ENCODE measurements around the gene ABHD2.

Gene ABHD2

GRCh38 chr15:89114990-89115389 lies 26.7 kb downstream of the ABHD2 start:
- no peak overlapping the region for H3K4me3 ChIP-seq
- TF ChIP-seq, protein P1, sequence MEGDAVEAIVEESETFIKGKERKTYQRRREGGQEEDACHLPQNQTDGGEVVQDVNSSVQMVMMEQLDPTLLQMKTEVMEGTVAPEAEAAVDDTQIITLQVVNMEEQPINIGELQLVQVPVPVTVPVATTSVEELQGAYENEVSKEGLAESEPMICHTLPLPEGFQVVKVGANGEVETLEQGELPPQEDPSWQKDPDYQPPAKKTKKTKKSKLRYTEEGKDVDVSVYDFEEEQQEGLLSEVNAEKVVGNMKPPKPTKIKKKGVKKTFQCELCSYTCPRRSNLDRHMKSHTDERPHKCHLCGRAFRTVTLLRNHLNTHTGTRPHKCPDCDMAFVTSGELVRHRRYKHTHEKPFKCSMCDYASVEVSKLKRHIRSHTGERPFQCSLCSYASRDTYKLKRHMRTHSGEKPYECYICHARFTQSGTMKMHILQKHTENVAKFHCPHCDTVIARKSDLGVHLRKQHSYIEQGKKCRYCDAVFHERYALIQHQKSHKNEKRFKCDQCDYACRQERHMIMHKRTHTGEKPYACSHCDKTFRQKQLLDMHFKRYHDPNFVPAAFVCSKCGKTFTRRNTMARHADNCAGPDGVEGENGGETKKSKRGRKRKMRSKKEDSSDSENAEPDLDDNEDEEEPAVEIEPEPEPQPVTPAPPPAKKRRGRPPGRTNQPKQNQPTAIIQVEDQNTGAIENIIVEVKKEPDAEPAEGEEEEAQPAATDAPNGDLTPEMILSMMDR (IDR thresholded peaks at IDR 0.05): no peak
- no peaks in the 10 kb centered on the region for H3K27me3 ChIP-seq
- H3K4me1 ChIP-seq: peaks cover 7 to 94% (median 80%) of the 10 kb centered on the region in 4 donors
- DNase-seq: peak; percentile 73 to 76
- intact Hi-C loops (cut with DNase I; ENCODE audit: low total_unique reads): no loop called here
- H3K9me3 ChIP-seq: no peaks in the 10 kb centered on the region
- peaks cover 7 to 22% (median 17%) of the 10 kb centered on the region in 3 donors for H3K36me3 ChIP-seq
- H3K27ac ChIP-seq: peak overlapping the region; percentile 83 to 98

- Histone ChIP-seq H3K27ac (peak overlapping the region; percentile 83 to 98), H3K4me3 (no peak overlapping the region), H3K36me3 (peaks cover 7 to 22% (median 17%) of the 10 kb centered on the region in 3 donors), H3K4me1 (peaks cover 7 to 100% (median 85%) of the 10 kb centered on the region in 4 donors), H3K9me3 (no peaks in the 10 kb centered on the region), H3K27me3 (no peaks in the 10 kb centered on the region)
- TF ChIP-seq, protein P1 (IDR thresholded peaks at IDR 0.05): no peak
- intact Hi-C loops (cut with DNase I; ENCODE audit: low total_unique reads): no loop called here
- DNase-seq: peak in 1 of 2 donors; percentile 62
Measured at GRCh38 chr15:89115547-89115946, 27.3 kb downstream of the ABHD2 start.

GRCh38 chr15:89116404-89116803 lies 28.1 kb downstream of the ABHD2 start:
- DNase-seq: no peak
- Histone ChIP-seq H3K9me3 (no peaks in the 10 kb centered on the region), H3K27me3 (no peaks in the 10 kb centered on the region), H3K36me3 (peaks cover 7 to 22% (median 17%) of the 10 kb centered on the region in 3 donors), H3K4me1 (peaks cover 7 to 100% (median 92%) of the 10 kb centered on the region in 4 donors), H3K27ac (peak overlapping the region; percentile 83 to 98), H3K4me3 (no peak overlapping the region)
- intact Hi-C loops (cut with DNase I; ENCODE audit: low total_unique reads): no loop called here
- TF ChIP-seq, protein P1 (IDR thresholded peaks at IDR 0.05): no peak

GRCh38 chr15:89117790-89118189 lies 29.5 kb downstream of the ABHD2 start:
- Histone ChIP-seq H3K36me3 (peaks cover 13 to 28% (median 24%) of the 10 kb centered on the region in 3 donors), H3K27me3 (no peaks in the 10 kb centered on the region), H3K27ac (peak overlapping the region; percentile 83 to 98), H3K4me3 (no peak overlapping the region), H3K4me1 (peaks cover 1 to 100% (median 86%) of the 10 kb centered on the region in 4 donors), H3K9me3 (no peaks in the 10 kb centered on the region)
- TF ChIP-seq, protein P1 (IDR thresholded peaks at IDR 0.05): no peak
- DNase-seq: peak in 1 of 2 donors; percentile 61
- intact Hi-C loops (cut with DNase I; ENCODE audit: low total_unique reads): no loop called here

DNA sequence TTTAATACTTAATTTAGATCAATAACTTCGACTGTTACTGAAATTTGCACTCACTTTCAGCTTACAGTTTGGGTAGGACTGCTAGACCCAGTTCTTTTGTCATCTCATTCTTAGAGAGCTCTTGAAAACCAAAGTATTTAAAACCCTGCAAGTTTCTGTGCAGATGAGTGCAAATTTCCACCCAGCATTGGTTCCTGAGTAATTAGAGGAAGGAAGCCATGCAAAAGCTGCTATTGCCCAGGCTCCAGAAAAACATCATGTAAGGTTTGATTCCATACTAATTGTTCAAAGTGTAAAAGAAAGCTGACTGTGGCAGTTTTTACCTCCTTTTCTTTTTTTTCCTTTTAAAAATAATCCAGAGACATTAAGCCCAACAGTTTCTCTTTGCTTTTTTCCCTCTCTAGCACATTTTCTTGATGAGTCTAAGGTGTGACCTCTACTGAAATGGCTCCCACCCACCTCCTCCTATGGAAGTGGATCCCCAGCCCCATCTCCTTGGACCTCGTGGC lies 30.3 kb downstream of the ABHD2 start:
- Histone ChIP-seq H3K36me3 (peaks cover 15 to 29% (median 28%) of the 10 kb centered on the region in 3 donors), H3K4me1 (peaks cover 0 to 100% (median 79%) of the 10 kb centered on the region in 4 donors), H3K9me3 (no peaks in the 10 kb centered on the region), H3K27ac (peak overlapping the region; percentile 83 to 98), H3K27me3 (no peaks in the 10 kb centered on the region), H3K4me3 (no peak overlapping the region)
- no peak for DNase-seq
- TF ChIP-seq, protein P1 (IDR thresholded peaks at IDR 0.05): no peak
- intact Hi-C loops (cut with DNase I; ENCODE audit: low total_unique reads): no loop called here

All from tibial artery (tissue), 4 donors.